H9 (cell line): Measurements from ENCODE around the gene BTN3A1. TPM values are rescaled to one million over a fixed set of nuclear protein-coding genes. Genes with fewer than 3 reads are reported as not detected.
"Not testable (repeated sequence)": the region's sequence is repeated elsewhere in the genome, so short reads cannot be mapped to it uniquely, and the experiment has no call there.

ENCODE experiments used
- DNase-seq: peaks from one replicate; pipeline ENCODE4 v3.0.0-alpha.2; 2017
- H2AFZ ChIP-seq: one replicate; pipeline ENCODE4 v1.6.1; 2013; ENCODE audit warnings: mild to moderate bottlenecking, low read length, control low read depth, moderate library complexity
- H2AK5ac ChIP-seq: 2 replicates; pipeline ENCODE4 v1.6.1; 2013; ENCODE audit warnings: low read length, control low read depth, mixed read lengths; ENCODE audit not compliant: insufficient read length
- H2BK120ac ChIP-seq: one replicate; pipeline ENCODE4 v1.6.1; 2013; ENCODE audit warnings: low read depth, mild to moderate bottlenecking, low read length, control low read depth, inconsistent platforms; ENCODE audit not compliant: poor library complexity, severe bottlenecking
- H2BK12ac ChIP-seq: 2 replicates; pipeline ENCODE4 v1.6.1; 2013; ENCODE audit warnings: low read length, control low read depth, mixed read lengths, low read depth; ENCODE audit not compliant: insufficient read length
- H2BK15ac ChIP-seq: 2 replicates; pipeline ENCODE4 v1.6.1; 2013; ENCODE audit warnings: low read depth, low read length, control low read depth
- H2BK20ac ChIP-seq: one replicate; pipeline ENCODE4 v1.6.1; 2013; ENCODE audit warnings: low read depth, mild to moderate bottlenecking, low read length, control low read depth, inconsistent platforms; ENCODE audit not compliant: poor library complexity, severe bottlenecking
- H2BK5ac ChIP-seq: 2 replicates; pipeline ENCODE4 v1.6.1; 2013; ENCODE audit warnings: low read length, control low read depth, mixed read lengths; ENCODE audit not compliant: insufficient read length
- H3K14ac ChIP-seq: 2 replicates; pipeline ENCODE4 v1.6.1; 2013; ENCODE audit warnings: low read length, control low read depth; ENCODE audit not compliant: insufficient read depth
- H3K18ac ChIP-seq: 2 replicates; pipeline ENCODE4 v1.6.1; 2013; ENCODE audit warnings: low read depth, mild to moderate bottlenecking, mixed read lengths, low read length, control low read depth; ENCODE audit not compliant: insufficient read length
- H3K23ac ChIP-seq: 2 replicates; pipeline ENCODE4 v1.6.1; 2013; ENCODE audit warnings: low read length, control low read depth, mixed read lengths, low read depth; ENCODE audit not compliant: insufficient read length
- H3K23me2 ChIP-seq: 2 replicates; pipeline ENCODE4 v1.6.1; 2013; ENCODE audit warnings: low read depth, mild to moderate bottlenecking, mixed read lengths, low read length, control low read depth; ENCODE audit not compliant: insufficient read length, poor library complexity, severe bottlenecking
- H3K27ac ChIP-seq: 2 replicates; pipeline ENCODE4 v1.5.1; 2013; ENCODE audit warnings: low read length, control low read depth, mixed read lengths, low read depth; ENCODE audit not compliant: insufficient read length
- H3K27me3 ChIP-seq: 2 replicates; pipeline ENCODE4 v1.6.1; 2013; ENCODE audit warnings: low read length, control low read depth, inconsistent platforms; ENCODE audit not compliant: insufficient read depth
- H3K4ac ChIP-seq: 2 replicates; pipeline ENCODE4 v1.6.1; 2013; ENCODE audit warnings: low read depth, mild to moderate bottlenecking, control low read depth, inconsistent platforms, low read length, moderate library complexity
- H3K4me1 ChIP-seq: 2 replicates; pipeline ENCODE4 v1.6.1; 2013; ENCODE audit warnings: low read length, control low read depth, inconsistent platforms; ENCODE audit not compliant: insufficient read depth
- H3K4me2 ChIP-seq: 2 replicates; pipeline ENCODE4 v1.6.1; 2013; ENCODE audit warnings: low read length, control low read depth, mixed read lengths; ENCODE audit not compliant: insufficient read length, insufficient read depth
- H3K56ac ChIP-seq: 2 replicates; pipeline ENCODE4 v1.6.1; 2013; ENCODE audit warnings: low read depth, mild to moderate bottlenecking, mixed read lengths, low read length, control low read depth; ENCODE audit not compliant: insufficient read length
- H3K79me1 ChIP-seq: 2 replicates; pipeline ENCODE4 v1.6.1; 2013; ENCODE audit warnings: low read depth, mild to moderate bottlenecking, moderate library complexity, low read length, control low read depth, inconsistent platforms; ENCODE audit not compliant: insufficient read depth, poor library complexity, severe bottlenecking
- H3K79me2 ChIP-seq: 2 replicates; pipeline ENCODE4 v1.6.1; 2013; ENCODE audit warnings: low read length, control low read depth, inconsistent platforms; ENCODE audit not compliant: insufficient read depth
- H3K9ac ChIP-seq: 2 replicates; pipeline ENCODE4 v1.6.1; 2013; ENCODE audit warnings: low read length, control low read depth, mixed read lengths; ENCODE audit not compliant: insufficient read length; ENCODE audit errors: extremely low read depth
- H3K9me3 ChIP-seq: one replicate; pipeline ENCODE4 v1.6.1; 2013; ENCODE audit warnings: low read depth, low read length, inconsistent platforms; ENCODE audit not compliant: control insufficient read depth
- H3T11ph ChIP-seq: one replicate; pipeline ENCODE4 v1.6.1; 2013; ENCODE audit warnings: mild to moderate bottlenecking, low read length, control low read depth, inconsistent platforms
- H4K20me1 ChIP-seq: one replicate; pipeline ENCODE4 v1.6.1; 2013; ENCODE audit not compliant: control insufficient read depth, insufficient read length, insufficient read depth
- H4K5ac ChIP-seq: 2 replicates; pipeline ENCODE4 v1.6.1; 2013; ENCODE audit warnings: low read depth, mild to moderate bottlenecking, mixed read lengths, low read length, control low read depth; ENCODE audit not compliant: insufficient read length
- H4K8ac ChIP-seq: replicated peaks from 2 replicates; pipeline ENCODE4 v1.6.1; 2013; ENCODE audit warnings: low read length, control low read depth, mixed read lengths, low read depth; ENCODE audit not compliant: insufficient read length
- H4K91ac ChIP-seq: 2 replicates; pipeline ENCODE4 v1.6.1; 2013; ENCODE audit warnings: low read depth, mild to moderate bottlenecking, moderate library complexity, mixed read lengths, low read length, control low read depth; ENCODE audit not compliant: insufficient read length
- H3K27ac Mint-ChIP-seq, 3 experiments: 2 replicates in 2 of 3; 3 replicates in 1 of 3; pipeline ENCODE4 v1.8.0; 2020 to 2021; ENCODE audit warnings: mixed read lengths in 3 of 3, mild to moderate bottlenecking in 1 of 3, moderate library complexity in 1 of 3
- H3K27me3 Mint-ChIP-seq: 2 replicates; pipeline ENCODE4 v1.8.0; 2021; ENCODE audit warnings: low read depth, mild to moderate bottlenecking, moderate library complexity, mixed read lengths
- H3K36me3 Mint-ChIP-seq, 3 experiments: 2 replicates in 2 of 3; 3 replicates in 1 of 3; pipeline ENCODE4 v1.8.0; 2020 to 2021; ENCODE audit warnings: low read depth in 3 of 3, mixed read lengths in 3 of 3; ENCODE audit not compliant: insufficient read depth in 1 of 3
- H3K4me1 Mint-ChIP-seq, 2 experiments: 2 replicates each; pipeline ENCODE4 v1.8.0; 2020; ENCODE audit warnings: mixed read lengths in 2 of 2
- H3K4me3 Mint-ChIP-seq, 2 experiments: 2 replicates in 1 of 2; 3 replicates in 1 of 2; pipeline ENCODE4 v1.8.0; 2020 to 2021; ENCODE audit warnings: mild to moderate bottlenecking in 2 of 2, mixed read lengths in 2 of 2, moderate library complexity in 1 of 2
- H3K9me3 Mint-ChIP-seq, 2 experiments: 2 replicates in 1 of 2; 3 replicates in 1 of 2; pipeline ENCODE4 v1.8.0; 2020; ENCODE audit warnings: mild to moderate bottlenecking in 2 of 2, mixed read lengths in 2 of 2, moderate library complexity in 1 of 2
- WGBS: extraction: QIAGEN DNeasy Blood & Tissue Kit; methylation state at CpG from one replicate; pipeline ENCODE4 v1.1.7; 2013; ENCODE audit warnings: missing lambda C conversion rate, low lambda C conversion rate, mixed read lengths; ENCODE audit not compliant: insufficient read length; ENCODE audit errors: extremely low coverage; 5-methylcytosine and 5-hydroxymethylcytosine counted together
- total RNA-seq: library from RNA; stranded (reverse); gene quantifications from 2 replicates; pipeline ENCODE4 v1.2.1, GENCODE V29; 2021

BTN3A1 gene
- total RNA-seq, 1 experiment from 2014 or later, result 2.5 TPM

DNA sequence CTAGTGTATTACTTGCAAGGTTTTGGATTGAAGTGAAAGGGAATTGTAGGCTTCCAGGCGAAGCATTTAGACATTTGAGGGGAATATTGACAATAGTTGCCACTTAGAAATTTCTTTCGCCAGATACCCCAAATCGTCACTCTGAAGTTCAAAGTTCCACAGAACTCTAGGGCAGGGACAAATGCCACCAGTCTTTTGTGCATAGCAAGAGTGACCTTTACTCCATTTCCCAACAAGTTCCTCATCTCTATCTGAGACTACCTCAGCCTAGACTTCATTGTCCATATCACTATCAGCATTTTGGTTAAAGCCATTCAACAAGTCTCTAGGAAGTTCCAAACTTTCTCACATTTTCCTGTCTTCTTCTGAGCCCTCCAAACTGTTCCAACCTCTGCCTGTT, 16.7 kb downstream of the BTN3A1 start:
- H2AFZ ChIP-seq, H3T11ph ChIP-seq, DNase-seq, H4K20me1 ChIP-seq, H3K56ac ChIP-seq, H3K9me3 ChIP-seq, H3K18ac ChIP-seq, H3K27me3 Mint-ChIP-seq, H2BK12ac ChIP-seq, H3K4ac ChIP-seq, H3K79me2 ChIP-seq, H4K91ac ChIP-seq, H4K5ac ChIP-seq, H2BK20ac ChIP-seq, H2BK5ac ChIP-seq, H3K9ac ChIP-seq, H3K14ac ChIP-seq, H3K79me1 ChIP-seq, H2AK5ac ChIP-seq, H3K4me2 ChIP-seq, H2BK15ac ChIP-seq, H3K27me3 ChIP-seq, H3K27ac Mint-ChIP-seq, H2BK120ac ChIP-seq, H4K8ac ChIP-seq, H3K23me2 ChIP-seq, H3K4me1 ChIP-seq, H3K4me1 Mint-ChIP-seq, H3K27ac ChIP-seq, H3K4me3 Mint-ChIP-seq, H3K23ac ChIP-seq: not testable (repeated sequence)
- H3K36me3 Mint-ChIP-seq, result peaks cover 2 to 10% (median 9%) of the 10 kb centered on the region in 3 experiments
- no CpG with 5 or more reads among the region's 3 CpGs for WGBS
- peaks cover 15 to 23% of the 10 kb centered on the region in 2 experiments for H3K9me3 Mint-ChIP-seq
